VCaP (cell line): ENCODE results near the gene ZNF462.
A peak's percentile ranks its signal among the peaks of the same experiment; 100 is the strongest.
"Not testable (repeated sequence)": the region's sequence is repeated elsewhere in the genome, so short reads cannot be mapped to it uniquely, and the experiment has no call there.

Experiments
- H3K27ac ChIP-seq: fragments of 450-650 bp; 2 replicates; pipeline ENCODE4 v1.5.1; 2017
- CTCF ChIP-seq: fragments of 450-650 bp; conservative IDR thresholded peaks from 2 replicates; pipeline ENCODE4 v1.5.1; 2017; ENCODE audit warnings: mild to moderate bottlenecking, moderate library complexity

ZNF462 gene

GRCh38 chr9:106974341-106974740 is 111.4 kb downstream of the ZNF462 start:
- no peak for TF ChIP-seq CTCF

DNA sequence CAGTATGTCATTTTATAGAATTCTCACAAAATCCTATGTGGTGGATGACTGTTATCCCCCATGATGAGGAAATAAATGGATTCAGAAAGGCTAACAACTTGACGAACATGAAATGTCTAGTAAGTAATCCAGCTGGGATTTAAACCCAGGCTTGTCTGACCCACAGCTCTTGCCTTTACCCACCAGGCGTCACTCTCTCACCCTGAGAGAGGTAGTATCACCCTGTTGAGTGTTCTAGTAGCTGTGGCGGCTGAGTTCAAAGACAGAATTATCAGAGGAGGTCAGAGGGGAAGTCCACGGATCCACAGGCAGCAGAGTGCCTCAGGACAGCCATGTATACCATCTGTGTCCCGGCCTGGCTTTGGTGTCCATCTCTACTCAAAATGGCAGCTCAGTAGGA is 113.8 kb downstream of the ZNF462 start:
- no peak overlapping the region for H3K27ac ChIP-seq
- no peak for TF ChIP-seq CTCF

More at GRCh38 chr9:106974341-106974740, 111.4 kb downstream of the ZNF462 start:
- H3K27ac ChIP-seq, result no peak overlapping the region

- H3K27ac ChIP-seq, result no peak overlapping the region
- no peak for TF ChIP-seq CTCF
These were observed 117.7 kb downstream of the ZNF462 start for GRCh38 chr9:106980551-106981101.

DNA sequence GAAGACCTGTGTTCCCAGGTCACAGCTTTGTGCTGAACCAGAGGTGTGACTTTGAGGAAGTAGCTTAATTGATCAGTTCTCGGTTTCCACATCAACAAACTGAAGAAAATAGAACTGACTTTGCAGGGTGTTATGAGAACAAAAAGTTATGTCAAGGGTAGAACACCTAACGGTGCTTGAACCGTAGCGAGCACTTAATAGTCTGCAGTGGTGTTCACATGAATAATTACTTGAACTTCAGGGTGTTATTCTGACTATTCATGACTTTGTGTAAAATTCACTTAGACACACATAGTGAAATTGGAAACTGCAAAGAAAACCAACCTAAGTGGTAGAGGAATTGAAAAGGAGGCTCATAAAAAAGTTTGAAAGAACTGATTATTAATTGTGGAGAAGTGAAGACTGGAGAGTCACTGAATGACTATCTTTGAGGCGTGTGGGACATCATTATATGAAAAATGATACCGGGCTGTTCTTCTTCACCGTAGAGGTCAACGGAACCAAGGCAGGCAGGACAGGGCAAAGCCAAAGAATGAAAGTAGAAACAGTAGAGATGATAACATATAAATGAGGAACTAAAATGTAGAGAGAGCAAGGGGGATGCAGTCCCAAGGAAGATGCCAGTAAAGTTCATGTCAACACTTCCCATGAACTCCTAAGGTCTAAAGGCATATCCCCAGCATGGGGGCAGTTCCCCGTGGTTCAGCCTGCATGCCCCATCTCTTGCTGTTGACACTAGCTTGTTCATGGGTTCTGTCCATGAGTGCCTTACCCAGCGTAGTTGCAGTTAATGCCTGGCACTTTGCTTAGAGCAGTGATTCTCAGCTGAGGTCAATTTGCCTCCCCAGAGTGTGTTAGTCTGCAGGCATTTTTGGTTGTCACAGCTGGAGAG is 118.7 kb downstream of the ZNF462 start:
- no peak overlapping the region for H3K27ac ChIP-seq
- no peak for TF ChIP-seq CTCF

DNA sequence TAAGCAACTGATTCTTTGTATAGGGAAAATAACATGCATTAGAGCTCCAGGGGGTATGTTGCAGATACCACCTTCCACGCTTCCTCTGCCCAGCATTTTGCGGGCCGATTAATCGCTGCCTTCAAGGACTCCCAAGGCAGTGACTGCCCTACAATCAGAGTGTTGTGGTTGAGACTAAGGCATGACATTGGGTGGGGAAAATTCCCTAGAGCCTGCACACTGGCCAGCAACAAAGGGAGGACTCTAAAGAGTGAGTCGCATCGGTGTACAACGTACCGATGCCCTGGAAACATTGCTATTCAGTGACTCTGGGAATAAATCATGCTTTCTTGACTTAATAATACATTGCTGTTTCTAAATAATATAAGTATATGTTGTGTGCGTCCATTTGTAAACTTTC is 119.7 kb downstream of the ZNF462 start:
- no peak for TF ChIP-seq CTCF

GRCh38 chr9:106983346-106983745 is 120.4 kb downstream of the ZNF462 start:
- no peak for TF ChIP-seq CTCF
- no peak overlapping the region for H3K27ac ChIP-seq

More for the DNA sequence above, 119.7 kb downstream of the ZNF462 start:
- no peak overlapping the region for H3K27ac ChIP-seq

DNA sequence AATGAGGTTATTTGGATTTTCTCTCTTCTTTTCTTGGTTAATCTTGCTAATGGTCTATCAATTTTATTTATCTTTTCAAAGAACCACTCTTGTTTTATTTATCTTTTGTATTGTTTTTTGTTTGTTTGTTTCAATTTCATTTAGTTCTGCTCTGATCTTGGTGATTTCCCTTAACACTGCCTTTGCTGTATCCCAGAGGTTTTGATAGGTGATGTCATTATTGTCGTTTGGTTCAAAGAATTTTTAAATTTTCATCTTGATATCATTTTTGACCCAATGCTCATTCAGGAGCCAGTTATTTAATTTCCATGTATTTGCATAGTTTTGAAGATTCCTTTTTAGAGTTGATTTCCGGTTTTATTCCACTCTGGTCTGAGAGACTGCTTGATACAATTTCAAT is 126.9 kb downstream of the ZNF462 start:
- H3K27ac ChIP-seq, result not testable (repeated sequence)

- H3K27ac ChIP-seq, result peak overlapping the region; percentile 87
- no peak for TF ChIP-seq CTCF
These were observed 129.2 kb downstream of the ZNF462 start for GRCh38 chr9:106992186-106992585.
